Stimulated activated CD4-positive, alpha-beta T cell treated with anti-CD3 and anti-CD28 coated beads, TNF-alpha, amount 100 ng/mL, for 24 hours (primary cell): ENCODE data around the gene PRTFDC1.
A peak's percentile ranks its signal among the peaks of the same experiment; 100 is the strongest.
"Not testable (repeated sequence)": the region's sequence is repeated elsewhere in the genome, so short reads cannot be mapped to it uniquely, and the experiment has no call there.

ENCODE experiments used
- DNase-seq, 3 experiments: peaks; one replicate each; pipeline ENCODE4 v3.0.0-alpha.2; 2020; ENCODE audit warnings: low read depth in 3 of 3

Gene PRTFDC1

DNA sequence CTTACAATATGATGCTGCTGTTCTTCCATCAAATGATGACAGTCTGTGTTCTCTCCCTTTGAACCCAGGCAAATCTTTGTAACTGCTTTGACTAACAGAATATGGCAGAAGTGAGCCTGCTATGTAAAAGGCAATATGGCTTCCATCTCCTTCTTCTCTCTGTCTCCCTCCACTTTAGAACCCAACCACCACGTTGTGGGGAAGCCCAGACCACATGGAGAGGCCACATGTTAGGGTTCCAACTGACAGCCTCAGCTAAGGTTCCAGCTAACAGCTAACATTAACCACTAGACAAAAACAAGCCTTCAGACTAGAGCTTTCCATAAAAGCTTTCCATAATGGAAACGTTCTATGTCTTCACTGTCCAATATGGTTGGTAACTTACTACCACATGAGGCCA is 107.7 kb downstream of the PRTFDC1 start:
- no peak for DNase-seq

DNA sequence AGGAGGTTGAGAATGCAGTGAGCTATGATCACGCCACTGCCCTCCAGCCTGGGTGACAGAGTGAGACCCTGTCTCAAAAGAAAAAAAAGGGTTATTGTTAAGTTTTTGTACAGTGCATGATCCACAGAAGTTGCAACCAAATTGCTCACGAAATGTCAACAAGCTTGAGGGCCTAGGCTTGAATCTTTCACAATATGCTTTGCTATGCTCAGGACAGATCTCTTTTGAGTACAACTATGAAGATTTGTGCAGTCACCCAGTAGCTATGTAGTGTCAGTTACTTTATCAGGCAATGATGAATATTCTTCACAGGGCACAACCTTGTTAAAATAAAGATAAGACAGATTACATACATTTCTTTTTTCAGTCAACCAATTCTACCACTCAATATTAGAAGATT is 109.2 kb downstream of the PRTFDC1 start:
- DNase-seq: no peak

DNA sequence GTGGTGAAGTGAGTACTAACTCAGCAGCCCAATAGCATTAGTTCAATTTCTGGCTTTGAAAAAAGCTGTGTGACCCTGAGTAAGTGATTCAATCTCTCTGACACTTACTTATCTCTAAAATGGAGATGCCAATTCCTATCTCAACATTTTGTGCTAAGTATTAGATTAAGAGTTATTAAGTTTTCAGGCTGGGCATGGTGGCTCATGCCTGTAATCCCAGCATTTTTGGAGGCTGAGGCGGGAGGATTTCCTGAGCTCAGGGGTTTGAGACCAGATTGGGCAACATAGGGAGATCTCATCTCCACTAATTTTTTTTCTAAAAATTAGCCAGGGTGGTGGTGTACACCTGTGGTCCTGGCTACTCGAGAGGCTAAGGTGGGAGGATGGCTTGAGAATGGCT is 109.5 kb downstream of the PRTFDC1 start:
- no peak for DNase-seq

GRCh38 chr10:24841530-24841929 is 110.9 kb downstream of the PRTFDC1 start:
- no peak for DNase-seq

DNA sequence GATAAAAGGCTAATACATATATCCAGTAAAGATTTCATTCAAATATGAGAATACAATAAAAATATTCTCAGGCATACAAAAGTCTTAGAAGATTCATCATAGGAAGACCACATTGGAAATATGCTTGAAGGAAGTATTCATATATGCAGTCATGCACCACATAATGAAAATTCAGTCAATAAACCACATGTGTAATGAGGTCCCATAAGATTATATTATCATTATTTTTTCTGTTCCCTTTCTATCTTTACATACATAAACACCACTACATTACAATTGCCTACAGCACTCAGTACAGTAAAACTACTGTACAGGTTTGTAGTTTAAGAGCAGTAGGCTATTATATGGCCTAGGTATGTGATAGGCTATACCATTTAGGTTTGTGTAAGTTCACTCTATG is 111.6 kb downstream of the PRTFDC1 start:
- no peak for DNase-seq

GRCh38 chr10:24837781-24838180 is 114.6 kb downstream of the PRTFDC1 start:
- not testable (repeated sequence) for DNase-seq

DNA sequence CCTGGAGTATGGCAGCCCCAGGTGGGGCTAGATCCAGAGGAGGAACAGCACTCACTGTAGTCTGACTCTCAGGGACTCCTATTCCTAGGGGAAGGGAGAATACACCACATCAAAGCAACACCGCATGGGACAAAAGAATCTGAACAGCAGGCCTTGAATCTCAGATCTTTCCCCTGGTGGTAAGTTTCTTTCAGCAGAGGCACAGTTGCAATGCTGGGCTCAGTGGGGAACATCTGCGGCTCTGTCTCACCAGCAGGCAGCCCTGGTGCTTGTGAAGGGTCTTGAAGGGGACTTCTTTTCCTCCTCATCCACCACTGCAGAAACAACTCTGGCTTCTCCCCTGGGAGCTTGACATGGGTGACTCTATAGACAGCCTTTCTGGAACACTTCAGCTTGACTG is 117.5 kb downstream of the PRTFDC1 start:
- no peak for DNase-seq

- no peak for DNase-seq
Measured at GRCh38 chr10:24826009-24826408, 126.4 kb downstream of the PRTFDC1 start.

DNA sequence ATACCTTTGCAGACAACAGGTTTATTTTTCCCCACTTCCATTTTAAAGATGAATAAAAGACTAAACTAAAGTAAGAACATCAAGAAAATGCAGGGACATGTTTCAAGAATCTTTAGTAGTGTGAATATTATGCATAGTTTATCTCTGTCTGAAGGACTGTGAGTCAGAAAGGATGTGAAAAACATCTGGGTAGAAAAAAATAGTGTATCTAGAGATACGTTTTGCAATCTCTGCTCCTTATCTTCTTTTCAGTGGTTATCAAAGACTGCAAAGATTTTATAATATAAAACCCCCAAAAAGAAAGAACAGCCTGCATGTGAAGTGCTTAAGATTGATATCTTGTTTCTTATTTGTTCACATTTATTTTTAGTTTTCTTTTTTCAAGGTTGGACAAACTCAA is 126.9 kb downstream of the PRTFDC1 start:
- no peak for DNase-seq

DNA sequence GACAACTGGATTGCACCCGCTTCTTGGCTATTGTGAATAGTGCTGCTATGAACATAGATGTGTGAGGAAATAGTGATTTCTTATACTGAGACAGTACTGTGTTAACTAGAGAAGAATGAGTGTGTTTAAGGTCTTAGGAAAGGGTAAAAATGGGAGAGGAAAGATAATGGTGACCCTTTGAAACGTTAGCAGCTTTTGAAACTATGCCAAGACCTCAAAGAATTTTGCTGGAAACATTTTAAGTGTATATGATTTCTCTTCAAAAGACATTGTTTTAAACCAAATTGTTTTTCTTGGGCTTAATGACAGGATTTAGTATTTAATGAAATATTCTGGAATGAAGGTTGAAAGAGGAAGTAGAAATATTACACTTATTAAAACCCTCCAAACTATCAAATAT is 127.9 kb downstream of the PRTFDC1 start:
- DNase-seq: no peak

GRCh38 chr10:24824124-24824523 is 128.3 kb downstream of the PRTFDC1 start:
- no peak for DNase-seq

DNA sequence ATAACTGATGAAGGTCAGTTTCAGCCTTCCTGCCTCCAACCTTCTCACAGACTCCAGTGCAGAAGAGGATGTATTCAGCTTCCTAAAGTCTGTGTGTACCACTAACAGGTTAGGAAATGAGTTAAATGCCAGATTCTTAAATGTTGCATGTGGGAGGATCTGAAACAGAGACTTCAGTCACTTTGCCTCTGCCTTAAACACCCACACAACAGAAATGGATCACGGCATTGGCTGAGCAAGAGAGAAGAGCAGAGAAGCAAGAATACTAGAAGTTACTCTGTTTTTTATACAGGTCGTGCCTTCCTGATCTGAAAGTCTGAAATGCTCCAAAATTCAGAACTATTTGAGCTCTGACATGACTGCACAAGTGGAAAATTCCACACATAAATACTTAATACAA is 129.8 kb downstream of the PRTFDC1 start:
- peak; percentile 15 to 22 (median 17) for DNase-seq

GRCh38 chr10:24821986-24822385 is 130.4 kb downstream of the PRTFDC1 start:
- DNase-seq: no peak

DNA sequence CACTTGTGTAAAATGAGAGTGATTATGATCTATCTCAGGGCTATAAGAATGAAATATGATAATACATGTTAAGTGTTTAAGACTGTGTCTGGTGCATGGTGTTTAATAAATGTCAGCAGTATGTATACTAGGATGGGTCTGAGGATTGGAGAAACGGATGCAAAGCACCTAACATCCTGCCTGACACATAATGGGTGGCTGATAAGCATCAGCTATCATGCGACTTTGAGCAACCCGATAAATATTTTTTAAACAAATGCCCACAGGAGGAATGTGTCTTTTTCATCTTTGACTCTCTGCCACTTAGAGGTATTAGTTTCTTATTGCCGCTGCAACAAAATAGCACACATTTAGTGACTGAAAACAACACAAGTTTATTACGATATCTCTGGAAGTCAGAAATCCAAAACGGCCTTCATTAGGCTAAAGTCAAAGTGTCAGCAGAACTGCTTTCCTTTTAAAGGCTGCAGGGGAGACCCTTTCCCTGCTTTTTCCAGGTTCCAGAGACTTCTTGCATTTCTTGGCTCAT is 135.5 kb downstream of the PRTFDC1 start:
- DNase-seq: no peak

- DNase-seq: no peak
Measured at GRCh38 chr10:24814568-24815313, 137.7 kb downstream of the PRTFDC1 start.

DNA sequence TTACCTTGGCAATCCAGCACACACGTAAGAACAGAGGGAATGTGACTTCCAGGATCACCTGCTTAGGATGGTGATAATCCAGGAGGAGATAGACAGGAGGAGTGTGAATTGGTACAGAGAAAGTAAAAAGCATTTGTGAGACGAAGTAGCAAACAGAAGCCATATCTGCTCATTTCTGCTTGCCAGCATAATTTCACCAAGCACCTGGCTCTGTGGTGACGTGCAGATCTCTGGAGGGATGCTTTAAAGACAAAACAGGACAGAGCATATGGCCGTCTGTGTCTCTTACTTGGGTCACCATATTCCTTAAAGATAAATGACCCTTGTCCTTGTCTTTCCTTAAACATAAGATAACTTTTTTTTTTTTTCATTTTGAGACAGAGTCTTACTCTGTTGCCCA is 138.6 kb downstream of the PRTFDC1 start:
- no peak for DNase-seq

DNA sequence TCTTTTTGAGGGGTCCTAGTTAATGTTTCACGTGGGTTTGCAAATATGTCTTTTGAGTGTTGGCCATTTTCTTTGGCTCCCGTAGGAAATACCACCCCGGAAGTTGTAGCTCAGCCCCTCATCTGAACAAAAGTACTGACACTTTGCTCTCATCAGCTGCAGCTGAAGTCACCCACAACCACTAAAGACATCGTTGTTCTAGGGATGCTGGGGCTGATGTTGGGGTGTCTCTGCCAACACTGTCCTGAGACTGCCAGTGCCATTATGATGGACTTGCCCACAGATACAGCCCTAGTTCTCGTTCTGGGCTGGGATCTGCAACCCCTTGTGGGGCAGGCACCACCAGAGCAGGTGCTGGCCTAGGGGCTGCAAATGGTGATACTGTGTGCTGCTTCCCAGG is 146.1 kb downstream of the PRTFDC1 start:
- DNase-seq: no peak

DNA sequence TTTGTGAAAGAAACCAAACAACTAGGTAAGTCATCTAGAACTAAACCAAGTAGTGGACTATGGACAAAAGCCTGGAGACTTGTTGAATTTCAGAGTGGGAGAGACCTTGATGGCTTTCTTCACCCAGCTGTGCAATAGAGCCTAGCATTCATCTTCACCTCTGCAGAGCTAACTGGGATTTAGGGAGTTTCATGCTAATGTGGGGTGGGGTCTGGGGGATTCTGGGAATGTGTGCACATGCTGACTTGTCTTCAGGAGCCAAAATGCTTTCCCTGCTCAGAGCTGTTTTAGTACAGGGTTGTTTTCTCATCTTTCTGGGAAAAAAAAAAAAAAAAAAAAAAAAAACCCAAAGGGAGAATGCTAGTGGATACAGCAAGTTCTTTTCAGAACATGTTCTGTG is 147.4 kb downstream of the PRTFDC1 start:
- no peak for DNase-seq

GRCh38 chr10:24804392-24804791 is 148.0 kb downstream of the PRTFDC1 start:
- DNase-seq: no peak

DNA sequence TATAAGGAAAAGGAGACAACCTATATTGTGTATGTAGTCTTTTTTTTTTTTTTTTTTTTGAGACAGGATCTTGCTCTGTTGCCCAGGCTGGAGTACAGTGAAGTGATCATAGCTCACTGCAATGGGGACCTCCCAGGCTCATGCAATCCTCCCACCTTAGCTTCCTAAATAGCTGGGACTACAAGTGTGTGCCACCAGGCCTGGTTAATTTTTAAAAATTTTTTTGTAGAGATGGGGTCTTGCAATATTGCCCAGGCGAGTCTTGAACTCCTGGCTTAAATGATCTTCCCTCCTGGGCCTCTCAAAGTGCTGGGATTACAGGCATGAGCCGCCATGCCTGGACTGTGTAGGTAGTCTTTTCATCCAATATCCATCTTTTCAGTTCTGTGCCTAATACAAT is 150.0 kb downstream of the PRTFDC1 start:
- DNase-seq: no peak

DNA sequence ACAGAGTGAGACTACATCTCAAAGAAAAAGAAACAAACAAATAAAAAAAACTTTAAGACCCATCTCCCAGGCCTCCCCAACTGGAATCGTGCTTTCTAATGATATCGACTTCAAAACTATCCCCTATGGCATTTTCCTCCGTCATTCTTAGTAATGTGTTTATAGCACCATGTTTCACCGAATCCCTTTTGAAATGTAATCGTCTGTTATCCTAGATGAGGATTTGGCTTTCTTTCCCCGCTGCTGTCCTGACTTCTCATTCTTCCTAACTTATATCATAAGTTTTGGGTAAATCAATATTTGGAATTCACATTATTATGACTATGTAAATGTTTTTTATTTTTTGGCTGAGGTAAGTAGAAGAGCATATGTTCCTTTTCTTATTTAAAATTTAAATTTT is 151.5 kb downstream of the PRTFDC1 start:
- DNase-seq: no peak
